Liver (tissue), 3 donors: ENCODE data around the gene DSPP.

Experiments used
- EGR1 ChIP-seq, 2 donors: IDR thresholded peaks; 2 replicates each; pipeline ENCODE4 v1.6.1; 2016 to 2018; ENCODE audit warnings: antibody characterized with exemption in 2 of 2, low read depth in 2 of 2
- FOXA1 ChIP-seq: IDR thresholded peaks from 2 replicates; pipeline ENCODE4 v1.6.1; 2016; ENCODE audit warnings: antibody characterized with exemption
- JUND ChIP-seq, 2 donors: IDR thresholded peaks; 2 replicates each; pipeline ENCODE4 v1.6.1; 2016; ENCODE audit warnings: antibody characterized with exemption in 2 of 2
- NR2F2 ChIP-seq: IDR thresholded peaks from 2 replicates; pipeline ENCODE4 v1.6.1; 2016; ENCODE audit warnings: antibody characterized with exemption
- RAD21 ChIP-seq, 2 donors: IDR thresholded peaks; 2 replicates each; pipeline ENCODE4 v1.6.1; 2016; ENCODE audit warnings: antibody characterized with exemption in 2 of 2, mild to moderate bottlenecking in 2 of 2
- RXRA ChIP-seq, 2 donors: IDR thresholded peaks; 2 replicates each; pipeline ENCODE4 v1.6.1; 2017 to 2018; ENCODE audit warnings: antibody characterized with exemption in 2 of 2, mild to moderate bottlenecking in 1 of 2
- TAF1 ChIP-seq: conservative IDR thresholded peaks from 2 replicates; pipeline ENCODE4 v1.6.1; 2016; ENCODE audit warnings: antibody characterized with exemption, mild to moderate bottlenecking
- YY1 ChIP-seq: IDR thresholded peaks from 2 replicates; pipeline ENCODE4 v1.6.1; 2016; ENCODE audit warnings: antibody characterized with exemption, mild to moderate bottlenecking
- TF ChIP-seq, protein P1 (sequence below): fragments of 150-350 bp; IDR thresholded peaks from 2 replicates; pipeline ENCODE4 v1.5.1; 2017; ENCODE audit warnings: improper control_type of control experiment, low read depth, low read length; ENCODE audit not compliant: missing input control
- TF ChIP-seq, protein P2 (sequence below): IDR thresholded peaks from 2 replicates; pipeline ENCODE4 v1.6.1; 2016; ENCODE audit warnings: antibody characterized with exemption
- TF ChIP-seq, protein P3 (sequence below): IDR thresholded peaks from 2 replicates; pipeline ENCODE4 v1.6.1; 2016; ENCODE audit warnings: antibody characterized with exemption, mild to moderate bottlenecking
- TF ChIP-seq, protein P4 (sequence below): IDR thresholded peaks from 2 replicates; pipeline ENCODE4 v1.6.1; 2016; ENCODE audit warnings: antibody characterized with exemption
- donor health status: healthy.
- donor health status: healthy.

DNA sequence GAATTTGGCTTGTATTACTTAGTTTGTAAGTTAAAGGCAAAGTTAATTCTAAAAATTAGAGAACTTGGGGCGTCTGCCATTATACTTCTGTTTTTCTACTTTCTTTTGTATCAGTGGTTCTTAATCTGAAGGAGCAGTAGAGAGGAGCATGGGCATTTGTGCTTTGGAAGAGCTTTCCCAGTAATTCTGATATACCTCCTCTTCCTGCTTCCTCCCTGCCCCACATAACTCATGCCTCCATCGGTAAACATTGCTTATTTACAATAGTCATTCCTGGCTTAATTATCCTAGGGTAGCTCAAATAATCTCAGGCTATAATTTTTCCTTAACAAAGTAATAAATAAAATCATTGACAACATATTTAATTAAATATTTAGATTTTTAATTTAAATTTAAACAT lies 42.1 kb upstream of the DSPP start:
- TF ChIP-seq, protein P1, sequence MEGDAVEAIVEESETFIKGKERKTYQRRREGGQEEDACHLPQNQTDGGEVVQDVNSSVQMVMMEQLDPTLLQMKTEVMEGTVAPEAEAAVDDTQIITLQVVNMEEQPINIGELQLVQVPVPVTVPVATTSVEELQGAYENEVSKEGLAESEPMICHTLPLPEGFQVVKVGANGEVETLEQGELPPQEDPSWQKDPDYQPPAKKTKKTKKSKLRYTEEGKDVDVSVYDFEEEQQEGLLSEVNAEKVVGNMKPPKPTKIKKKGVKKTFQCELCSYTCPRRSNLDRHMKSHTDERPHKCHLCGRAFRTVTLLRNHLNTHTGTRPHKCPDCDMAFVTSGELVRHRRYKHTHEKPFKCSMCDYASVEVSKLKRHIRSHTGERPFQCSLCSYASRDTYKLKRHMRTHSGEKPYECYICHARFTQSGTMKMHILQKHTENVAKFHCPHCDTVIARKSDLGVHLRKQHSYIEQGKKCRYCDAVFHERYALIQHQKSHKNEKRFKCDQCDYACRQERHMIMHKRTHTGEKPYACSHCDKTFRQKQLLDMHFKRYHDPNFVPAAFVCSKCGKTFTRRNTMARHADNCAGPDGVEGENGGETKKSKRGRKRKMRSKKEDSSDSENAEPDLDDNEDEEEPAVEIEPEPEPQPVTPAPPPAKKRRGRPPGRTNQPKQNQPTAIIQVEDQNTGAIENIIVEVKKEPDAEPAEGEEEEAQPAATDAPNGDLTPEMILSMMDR, result no peak
- no peak for TF ChIP-seq JUND (IDR thresholded peaks at IDR 0.05)
- no peak for TF ChIP-seq YY1
- TF ChIP-seq, protein P2, sequence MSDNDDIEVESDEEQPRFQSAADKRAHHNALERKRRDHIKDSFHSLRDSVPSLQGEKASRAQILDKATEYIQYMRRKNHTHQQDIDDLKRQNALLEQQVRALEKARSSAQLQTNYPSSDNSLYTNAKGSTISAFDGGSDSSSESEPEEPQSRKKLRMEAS, result no peak
- TF ChIP-seq RXRA (IDR thresholded peaks at IDR 0.05), result no peak
- no peak for TF ChIP-seq RAD21 (IDR thresholded peaks at IDR 0.05)
- no peak for TF ChIP-seq EGR1 (IDR thresholded peaks at IDR 0.05; ENCODE audit: low read depth in 2 of 2)
- TF ChIP-seq, protein P3, sequence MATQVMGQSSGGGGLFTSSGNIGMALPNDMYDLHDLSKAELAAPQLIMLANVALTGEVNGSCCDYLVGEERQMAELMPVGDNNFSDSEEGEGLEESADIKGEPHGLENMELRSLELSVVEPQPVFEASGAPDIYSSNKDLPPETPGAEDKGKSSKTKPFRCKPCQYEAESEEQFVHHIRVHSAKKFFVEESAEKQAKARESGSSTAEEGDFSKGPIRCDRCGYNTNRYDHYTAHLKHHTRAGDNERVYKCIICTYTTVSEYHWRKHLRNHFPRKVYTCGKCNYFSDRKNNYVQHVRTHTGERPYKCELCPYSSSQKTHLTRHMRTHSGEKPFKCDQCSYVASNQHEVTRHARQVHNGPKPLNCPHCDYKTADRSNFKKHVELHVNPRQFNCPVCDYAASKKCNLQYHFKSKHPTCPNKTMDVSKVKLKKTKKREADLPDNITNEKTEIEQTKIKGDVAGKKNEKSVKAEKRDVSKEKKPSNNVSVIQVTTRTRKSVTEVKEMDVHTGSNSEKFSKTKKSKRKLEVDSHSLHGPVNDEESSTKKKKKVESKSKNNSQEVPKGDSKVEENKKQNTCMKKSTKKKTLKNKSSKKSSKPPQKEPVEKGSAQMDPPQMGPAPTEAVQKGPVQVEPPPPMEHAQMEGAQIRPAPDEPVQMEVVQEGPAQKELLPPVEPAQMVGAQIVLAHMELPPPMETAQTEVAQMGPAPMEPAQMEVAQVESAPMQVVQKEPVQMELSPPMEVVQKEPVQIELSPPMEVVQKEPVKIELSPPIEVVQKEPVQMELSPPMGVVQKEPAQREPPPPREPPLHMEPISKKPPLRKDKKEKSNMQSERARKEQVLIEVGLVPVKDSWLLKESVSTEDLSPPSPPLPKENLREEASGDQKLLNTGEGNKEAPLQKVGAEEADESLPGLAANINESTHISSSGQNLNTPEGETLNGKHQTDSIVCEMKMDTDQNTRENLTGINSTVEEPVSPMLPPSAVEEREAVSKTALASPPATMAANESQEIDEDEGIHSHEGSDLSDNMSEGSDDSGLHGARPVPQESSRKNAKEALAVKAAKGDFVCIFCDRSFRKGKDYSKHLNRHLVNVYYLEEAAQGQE, result no peak
- TF ChIP-seq FOXA1, result no peak
- no peak for TF ChIP-seq NR2F2
- TF ChIP-seq TAF1, result no peak
- TF ChIP-seq, protein P4, sequence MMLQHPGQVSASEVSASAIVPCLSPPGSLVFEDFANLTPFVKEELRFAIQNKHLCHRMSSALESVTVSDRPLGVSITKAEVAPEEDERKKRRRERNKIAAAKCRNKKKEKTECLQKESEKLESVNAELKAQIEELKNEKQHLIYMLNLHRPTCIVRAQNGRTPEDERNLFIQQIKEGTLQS, result no peak
